Measurements from ENCODE around the gene DHRSX.

GRCh38 chrX:2446815-2447214 lies 54.0 kb downstream of the DHRSX start:
- TF ChIP-seq, protein P1, sequence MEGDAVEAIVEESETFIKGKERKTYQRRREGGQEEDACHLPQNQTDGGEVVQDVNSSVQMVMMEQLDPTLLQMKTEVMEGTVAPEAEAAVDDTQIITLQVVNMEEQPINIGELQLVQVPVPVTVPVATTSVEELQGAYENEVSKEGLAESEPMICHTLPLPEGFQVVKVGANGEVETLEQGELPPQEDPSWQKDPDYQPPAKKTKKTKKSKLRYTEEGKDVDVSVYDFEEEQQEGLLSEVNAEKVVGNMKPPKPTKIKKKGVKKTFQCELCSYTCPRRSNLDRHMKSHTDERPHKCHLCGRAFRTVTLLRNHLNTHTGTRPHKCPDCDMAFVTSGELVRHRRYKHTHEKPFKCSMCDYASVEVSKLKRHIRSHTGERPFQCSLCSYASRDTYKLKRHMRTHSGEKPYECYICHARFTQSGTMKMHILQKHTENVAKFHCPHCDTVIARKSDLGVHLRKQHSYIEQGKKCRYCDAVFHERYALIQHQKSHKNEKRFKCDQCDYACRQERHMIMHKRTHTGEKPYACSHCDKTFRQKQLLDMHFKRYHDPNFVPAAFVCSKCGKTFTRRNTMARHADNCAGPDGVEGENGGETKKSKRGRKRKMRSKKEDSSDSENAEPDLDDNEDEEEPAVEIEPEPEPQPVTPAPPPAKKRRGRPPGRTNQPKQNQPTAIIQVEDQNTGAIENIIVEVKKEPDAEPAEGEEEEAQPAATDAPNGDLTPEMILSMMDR (IDR thresholded peaks at IDR 0.05; ENCODE audit: poor library complexity): no peak
- TF ChIP-seq EZH2 (IDR thresholded peaks at IDR 0.05; ENCODE audit: borderline replicate concordance): no peak
